ENCODE data around the gene GLT1D1.

- TF ChIP-seq TEAD4 (IDR thresholded peaks at IDR 0.05; ENCODE audit: borderline replicate concordance, insufficient read depth) = no peak
- no peak for TF ChIP-seq FOXJ3 (CRISPR knock-in tag; IDR thresholded peaks at IDR 0.05)
- TF ChIP-seq, protein P1, sequence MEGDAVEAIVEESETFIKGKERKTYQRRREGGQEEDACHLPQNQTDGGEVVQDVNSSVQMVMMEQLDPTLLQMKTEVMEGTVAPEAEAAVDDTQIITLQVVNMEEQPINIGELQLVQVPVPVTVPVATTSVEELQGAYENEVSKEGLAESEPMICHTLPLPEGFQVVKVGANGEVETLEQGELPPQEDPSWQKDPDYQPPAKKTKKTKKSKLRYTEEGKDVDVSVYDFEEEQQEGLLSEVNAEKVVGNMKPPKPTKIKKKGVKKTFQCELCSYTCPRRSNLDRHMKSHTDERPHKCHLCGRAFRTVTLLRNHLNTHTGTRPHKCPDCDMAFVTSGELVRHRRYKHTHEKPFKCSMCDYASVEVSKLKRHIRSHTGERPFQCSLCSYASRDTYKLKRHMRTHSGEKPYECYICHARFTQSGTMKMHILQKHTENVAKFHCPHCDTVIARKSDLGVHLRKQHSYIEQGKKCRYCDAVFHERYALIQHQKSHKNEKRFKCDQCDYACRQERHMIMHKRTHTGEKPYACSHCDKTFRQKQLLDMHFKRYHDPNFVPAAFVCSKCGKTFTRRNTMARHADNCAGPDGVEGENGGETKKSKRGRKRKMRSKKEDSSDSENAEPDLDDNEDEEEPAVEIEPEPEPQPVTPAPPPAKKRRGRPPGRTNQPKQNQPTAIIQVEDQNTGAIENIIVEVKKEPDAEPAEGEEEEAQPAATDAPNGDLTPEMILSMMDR (IDR thresholded peaks at IDR 0.05) = no peak
- no peak for TF ChIP-seq MXI1 (IDR thresholded peaks at IDR 0.05; ENCODE audit: low read depth, low read length)
- no peak for TF ChIP-seq YY1 (IDR thresholded peaks at IDR 0.05; ENCODE audit: low read depth)
These were observed 79.8 kb downstream of the GLT1D1 start for GRCh38 chr12:128933039-128933438.
